Measurements from ENCODE around the gene PTMS. TPM values are rescaled to one million over a fixed set of nuclear protein-coding genes. Genes with fewer than 3 reads are reported as not detected.

PTMS gene
- total and polyA plus RNA-seq, 2 experiments from 2014 or later = 111 to 238 TPM

DNA sequence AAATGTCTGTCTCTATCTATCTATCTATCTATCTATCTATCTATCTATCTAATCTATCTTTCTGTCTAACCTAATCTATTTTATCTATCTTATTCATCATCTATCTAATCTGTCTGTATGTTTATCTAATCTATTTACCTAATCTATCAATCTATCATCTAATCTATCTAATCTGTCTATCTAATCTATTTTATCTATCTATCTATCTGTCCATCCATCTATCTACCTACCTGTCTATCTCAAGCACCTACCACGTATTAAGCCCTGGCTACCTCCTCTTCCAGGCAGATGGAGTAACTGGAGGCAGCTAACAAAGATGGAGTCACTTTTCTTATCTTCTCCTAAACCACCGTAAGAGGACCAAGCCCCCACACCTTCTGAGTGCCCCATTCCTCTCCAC, 28.9 kb downstream of the PTMS start:
- H3K27me3 Mint-ChIP-seq (ENCODE audit: insufficient read depth, low read depth, poor library complexity) = peaks cover 17% of the 10 kb centered on the region
- DNase-seq (ENCODE audit: low spot score) (no peak), ATAC-seq (no peak)
- H3K36me3 ChIP-seq (ENCODE audit: insufficient read depth) = no peaks in the 10 kb centered on the region
- no peaks in the 10 kb centered on the region for H3F3A ChIP-seq (replicated peaks; ENCODE audit: low read depth)
- H3K4me1 Mint-ChIP-seq = peaks cover 14% of the 10 kb centered on the region
- no peak overlapping the region for H3K4me2 ChIP-seq
- H3K9me2 ChIP-seq (ENCODE audit: insufficient read depth) = no peaks in the 10 kb centered on the region
- no peak overlapping the region for H3K4me3 Mint-ChIP-seq
- TF ChIP-seq POLR2AphosphoS5 (IDR thresholded peaks at IDR 0.05; ENCODE audit: low read depth) (no peak), ZNF114 (CRISPR knock-in tag; IDR thresholded peaks at IDR 0.05) (no peak), CTCF (conservative IDR thresholded peaks at IDR 0.05; ENCODE audit: low read depth in 2 of 2) (no peak), EZH2phosphoT487 (IDR thresholded peaks at IDR 0.05; ENCODE audit: unreplicated experiment) (no peak), ZNF462 (CRISPR knock-in tag; IDR thresholded peaks at IDR 0.05) (no peak), NANOG (IDR thresholded peaks at IDR 0.05; ENCODE audit: borderline replicate concordance) (no peak), STAT1 (IDR thresholded peaks at IDR 0.05; ENCODE audit: unreplicated experiment) (no peak), CREB1 (CRISPR knock-in tag; IDR thresholded peaks at IDR 0.05; ENCODE audit: low read depth) (no peak), REST (IDR thresholded peaks at IDR 0.05; ENCODE audit: unreplicated experiment) (no peak), ZNF331 (CRISPR knock-in tag; IDR thresholded peaks at IDR 0.05; ENCODE audit: low read depth) (no peak)
- TF ChIP-seq, protein P1, sequence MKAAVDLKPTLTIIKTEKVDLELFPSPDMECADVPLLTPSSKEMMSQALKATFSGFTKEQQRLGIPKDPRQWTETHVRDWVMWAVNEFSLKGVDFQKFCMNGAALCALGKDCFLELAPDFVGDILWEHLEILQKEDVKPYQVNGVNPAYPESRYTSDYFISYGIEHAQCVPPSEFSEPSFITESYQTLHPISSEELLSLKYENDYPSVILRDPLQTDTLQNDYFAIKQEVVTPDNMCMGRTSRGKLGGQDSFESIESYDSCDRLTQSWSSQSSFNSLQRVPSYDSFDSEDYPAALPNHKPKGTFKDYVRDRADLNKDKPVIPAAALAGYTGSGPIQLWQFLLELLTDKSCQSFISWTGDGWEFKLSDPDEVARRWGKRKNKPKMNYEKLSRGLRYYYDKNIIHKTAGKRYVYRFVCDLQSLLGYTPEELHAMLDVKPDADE (IDR thresholded peaks at IDR 0.05) = no peak
- no peaks in the 10 kb centered on the region for H3K27me3 ChIP-seq (ENCODE audit: insufficient read depth)
- H3K9me3 Mint-ChIP-seq = no peaks in the 10 kb centered on the region
- H4K20me1 ChIP-seq (replicated peaks; ENCODE audit: insufficient read depth) = no peaks in the 10 kb centered on the region
- H3K4me1 ChIP-seq (ENCODE audit: insufficient read depth) = no peaks in the 10 kb centered on the region; the same call in 1 of the 2 replicates
- no peaks in the 10 kb centered on the region for H3K79me2 ChIP-seq (replicated peaks; ENCODE audit: insufficient read depth)
- no peak overlapping the region for H2AFZ ChIP-seq
- no peak overlapping the region for H3K4me3 ChIP-seq
- H3K36me3 Mint-ChIP-seq (ENCODE audit: low read depth) = no peaks in the 10 kb centered on the region; the same call in 2 of the 3 replicates
- no peak overlapping the region for H3K27ac Mint-ChIP-seq
- no peak overlapping the region for H3K27ac ChIP-seq (ENCODE audit: low read depth)

Data from GM23338 (cell line).